GM19238 (cell line): ENCODE results near the gene MSI2.

Experiments
- DNase-seq: peaks from one replicate; pipeline ENCODE4 v3.0.0; 2011; ENCODE audit warnings: low spot score; ENCODE audit not compliant: insufficient read length

MSI2 gene

DNA sequence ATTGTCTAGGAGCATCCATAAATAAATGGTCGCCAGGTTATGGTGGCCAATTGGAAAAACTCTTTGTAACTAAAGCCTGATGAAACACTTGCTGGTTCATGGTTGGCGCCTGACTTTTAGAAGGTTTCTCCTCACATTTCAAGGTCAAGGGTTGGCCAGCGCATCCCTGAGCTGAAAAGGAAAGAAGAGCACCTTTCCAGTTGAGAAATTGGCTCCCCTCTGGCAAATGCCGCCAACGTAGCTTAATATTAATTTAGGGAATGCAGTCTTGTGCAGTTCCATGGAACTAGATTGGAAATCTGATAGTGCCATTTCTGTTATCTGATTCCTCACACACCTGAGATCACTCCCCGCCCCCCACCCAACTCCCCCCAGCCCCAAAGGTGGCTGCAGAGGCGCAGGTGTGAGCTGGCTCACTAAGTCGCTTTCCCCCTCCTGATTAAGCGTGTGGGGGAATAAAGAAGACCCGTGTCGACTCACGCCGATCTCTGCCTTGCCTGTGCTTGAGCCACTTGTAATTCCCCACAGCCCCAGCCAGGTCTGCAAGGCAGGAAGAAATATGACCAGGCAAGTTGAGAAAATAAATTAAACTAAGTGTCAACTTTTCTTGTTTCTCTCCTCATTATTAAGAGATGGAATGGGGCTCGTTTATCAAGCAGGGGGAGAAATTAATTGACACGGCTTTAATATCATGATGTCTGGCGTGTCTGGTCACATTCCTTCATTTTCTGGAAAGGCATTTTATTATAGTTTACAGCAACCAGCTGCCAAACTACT is 331.1 kb downstream of the MSI2 start:
- DNase-seq: no peak

DNA sequence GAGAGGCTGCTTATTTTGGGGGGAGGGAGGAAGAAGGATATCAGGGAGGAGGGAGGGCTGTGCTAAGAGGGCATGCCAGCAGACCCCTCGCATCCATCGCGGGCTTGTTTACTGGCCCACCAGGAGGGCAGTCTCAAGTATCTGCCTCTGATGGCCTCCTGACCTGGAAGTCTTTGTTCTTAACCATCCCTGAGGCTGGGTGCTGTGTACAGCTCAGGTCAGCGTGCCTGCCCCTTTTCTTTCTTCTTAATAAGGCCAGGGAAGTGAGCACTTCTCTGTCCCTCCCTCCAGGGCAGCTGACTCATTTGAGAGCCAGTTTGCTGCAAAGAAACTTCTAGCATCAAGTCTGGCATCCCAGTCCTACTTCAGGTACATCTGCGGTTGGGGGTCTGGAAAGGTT is 331.8 kb downstream of the MSI2 start:
- DNase-seq: no peak

DNA sequence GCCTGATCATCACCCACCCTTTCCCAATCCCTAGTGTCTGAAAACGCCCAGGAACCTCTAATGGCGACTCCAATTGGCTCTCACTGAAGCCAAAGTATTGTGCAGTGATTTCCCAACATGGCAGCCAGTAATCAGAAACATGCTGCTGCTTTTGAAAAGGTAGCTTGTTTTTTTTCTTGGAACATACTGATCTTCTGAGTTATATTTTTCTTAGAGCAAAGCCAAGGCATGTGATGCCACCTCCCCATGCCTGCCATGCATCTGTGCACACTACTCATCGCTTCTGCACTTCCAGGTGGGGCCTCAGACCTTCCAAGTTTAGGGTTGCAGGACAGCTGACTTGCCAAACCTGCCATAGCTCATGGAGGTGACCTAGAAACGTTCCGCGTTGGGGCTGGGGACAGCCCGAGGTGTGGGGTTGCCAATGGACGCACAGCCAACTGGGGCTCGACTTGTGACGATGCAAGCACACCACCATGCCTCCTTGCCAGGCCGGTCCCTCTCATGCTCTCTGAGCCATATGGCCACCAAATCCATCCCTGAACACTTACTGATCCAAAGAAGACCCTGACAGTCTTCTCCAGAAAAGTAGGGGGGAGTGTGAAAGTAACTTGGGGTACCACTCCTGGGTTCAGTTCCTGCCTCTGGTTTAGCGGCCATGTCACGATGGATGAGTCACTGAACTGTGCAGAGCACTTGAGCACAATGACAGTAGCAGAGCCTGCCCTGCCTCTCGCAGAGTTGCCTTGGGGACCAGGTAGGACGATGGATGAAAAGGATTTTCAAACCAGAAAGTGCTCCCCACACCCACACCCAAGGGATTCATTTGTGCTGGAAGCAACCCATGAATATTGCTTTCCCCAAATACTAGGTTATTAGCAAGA is 333.1 kb downstream of the MSI2 start:
- DNase-seq: no peak

DNA sequence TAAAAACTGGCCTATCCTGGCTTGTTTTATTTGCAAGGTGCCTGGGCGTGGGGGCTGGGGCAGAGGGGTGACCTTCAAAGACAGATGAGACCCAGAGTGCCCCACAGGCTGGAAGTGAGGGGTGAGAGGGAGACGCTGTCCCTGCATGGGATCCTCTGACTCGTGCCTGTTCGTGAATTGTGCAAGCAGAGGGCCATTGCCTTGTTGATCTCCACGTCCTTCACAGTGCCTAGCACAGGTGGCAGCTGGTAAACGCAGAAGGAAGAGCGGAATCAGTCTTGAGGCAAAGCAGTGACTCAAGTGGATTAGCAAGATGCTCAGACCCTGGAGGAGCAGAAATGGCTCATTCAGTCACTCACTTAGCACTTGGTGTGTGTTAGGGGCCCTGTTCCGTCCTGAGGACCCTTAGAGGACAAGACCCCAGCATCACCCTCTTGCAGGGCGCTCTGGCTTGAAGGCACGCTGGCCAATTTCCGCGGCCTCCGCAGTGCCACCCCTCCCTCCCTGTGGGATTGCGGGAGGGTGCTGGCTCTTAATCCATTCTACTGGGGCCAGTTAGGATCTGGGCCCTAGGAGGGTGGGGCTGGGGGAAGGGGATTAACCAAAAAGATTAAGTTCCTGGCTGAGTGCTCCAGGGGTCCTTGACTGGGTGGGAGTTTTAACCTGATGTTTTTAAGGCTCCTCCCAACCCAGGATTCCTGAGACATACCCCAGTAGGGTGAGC is 337.6 kb downstream of the MSI2 start:
- no peak for DNase-seq

DNA sequence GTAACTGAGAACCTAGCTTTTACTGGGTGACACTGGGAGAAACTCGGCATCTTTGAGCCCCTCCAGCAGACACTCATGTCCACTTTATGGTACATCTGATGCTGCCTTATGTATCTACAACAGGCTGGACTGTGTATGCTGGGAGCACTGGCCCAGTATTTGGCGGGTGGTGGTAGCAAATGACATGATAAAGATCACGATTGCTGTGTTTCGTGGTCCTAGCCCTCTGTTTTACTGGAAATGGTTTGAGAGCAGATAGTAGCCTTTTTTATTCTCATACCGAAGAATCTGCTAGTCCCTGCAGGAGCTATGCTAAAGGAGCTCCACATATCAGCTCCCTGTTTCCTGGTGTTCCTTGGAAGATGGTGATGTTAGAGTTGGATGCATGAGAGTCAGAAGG is 338.4 kb downstream of the MSI2 start:
- DNase-seq: no peak

DNA sequence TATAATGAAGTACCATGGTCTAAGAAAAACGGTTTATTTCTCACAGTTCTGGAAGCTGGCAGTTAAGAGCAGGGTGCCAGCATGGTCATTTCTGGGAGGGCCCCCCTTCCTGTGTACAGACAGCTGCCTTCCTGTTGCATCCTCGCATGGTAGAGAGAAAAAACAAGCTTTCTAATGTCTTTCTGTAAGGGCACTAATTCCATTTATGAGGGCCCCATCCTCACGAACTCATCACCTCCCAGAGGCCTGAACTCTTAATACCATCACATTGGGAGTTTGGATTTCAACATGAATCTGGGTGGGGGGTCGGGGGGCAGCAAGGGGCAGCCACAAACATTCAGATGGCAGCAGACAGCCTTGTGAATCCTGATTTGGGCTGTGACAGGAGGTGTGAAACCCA is 339.1 kb downstream of the MSI2 start:
- no peak for DNase-seq

DNA sequence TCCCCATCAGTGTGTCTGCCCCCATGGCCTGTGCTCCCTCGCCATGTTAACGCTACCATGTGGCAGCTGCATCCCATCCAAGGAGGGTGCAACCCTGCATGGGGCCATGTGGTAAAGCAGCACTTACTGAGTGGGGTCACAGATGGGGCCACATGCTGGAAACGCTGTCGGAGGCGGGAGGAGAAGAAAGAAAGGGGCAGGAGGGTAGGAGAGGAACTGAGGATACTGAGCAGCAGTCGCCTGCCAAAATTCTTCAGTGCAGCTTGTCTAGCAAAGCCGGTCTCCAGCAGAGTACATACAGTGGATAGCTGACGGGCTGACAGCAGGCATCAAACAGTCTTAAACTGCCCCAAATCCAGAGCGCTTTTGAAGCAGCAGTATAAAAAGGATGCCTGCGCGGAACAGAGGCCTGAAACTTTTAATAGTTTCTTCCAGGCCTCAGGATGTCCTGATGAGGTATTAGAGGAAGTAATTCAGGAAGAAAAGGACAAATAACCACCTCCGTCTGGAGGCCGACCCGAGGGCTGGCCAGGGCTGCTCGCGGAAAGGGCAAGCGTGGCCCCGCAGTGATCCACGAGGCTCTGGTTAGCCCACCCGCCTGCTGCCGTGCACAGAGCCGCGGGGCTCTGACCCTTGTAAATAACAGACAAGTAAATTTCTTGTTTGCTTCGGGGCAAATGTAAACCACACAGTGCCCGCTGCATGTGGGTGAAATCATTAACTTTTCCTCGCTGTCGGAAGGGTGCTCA is 339.8 kb downstream of the MSI2 start:
- no peak for DNase-seq

DNA sequence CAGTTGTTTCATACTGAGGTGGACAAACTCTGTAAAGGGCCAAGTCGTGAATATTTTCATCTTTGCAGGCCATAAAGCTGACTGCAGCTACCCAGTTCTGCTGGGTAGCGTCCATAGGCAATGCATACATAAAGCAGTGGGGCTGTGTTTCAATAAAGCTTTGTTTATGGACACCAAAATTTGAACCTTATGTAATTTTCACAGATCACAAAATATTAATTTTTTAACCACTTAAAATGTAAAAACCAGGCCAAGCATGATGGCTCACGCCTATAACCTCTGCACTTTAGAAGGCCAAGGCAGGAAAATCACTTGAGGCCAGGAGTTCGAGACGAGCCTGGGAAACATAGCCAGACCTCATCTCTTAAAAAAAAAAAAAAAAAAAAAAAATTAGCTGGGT is 340.8 kb downstream of the MSI2 start:
- no peak for DNase-seq

DNA sequence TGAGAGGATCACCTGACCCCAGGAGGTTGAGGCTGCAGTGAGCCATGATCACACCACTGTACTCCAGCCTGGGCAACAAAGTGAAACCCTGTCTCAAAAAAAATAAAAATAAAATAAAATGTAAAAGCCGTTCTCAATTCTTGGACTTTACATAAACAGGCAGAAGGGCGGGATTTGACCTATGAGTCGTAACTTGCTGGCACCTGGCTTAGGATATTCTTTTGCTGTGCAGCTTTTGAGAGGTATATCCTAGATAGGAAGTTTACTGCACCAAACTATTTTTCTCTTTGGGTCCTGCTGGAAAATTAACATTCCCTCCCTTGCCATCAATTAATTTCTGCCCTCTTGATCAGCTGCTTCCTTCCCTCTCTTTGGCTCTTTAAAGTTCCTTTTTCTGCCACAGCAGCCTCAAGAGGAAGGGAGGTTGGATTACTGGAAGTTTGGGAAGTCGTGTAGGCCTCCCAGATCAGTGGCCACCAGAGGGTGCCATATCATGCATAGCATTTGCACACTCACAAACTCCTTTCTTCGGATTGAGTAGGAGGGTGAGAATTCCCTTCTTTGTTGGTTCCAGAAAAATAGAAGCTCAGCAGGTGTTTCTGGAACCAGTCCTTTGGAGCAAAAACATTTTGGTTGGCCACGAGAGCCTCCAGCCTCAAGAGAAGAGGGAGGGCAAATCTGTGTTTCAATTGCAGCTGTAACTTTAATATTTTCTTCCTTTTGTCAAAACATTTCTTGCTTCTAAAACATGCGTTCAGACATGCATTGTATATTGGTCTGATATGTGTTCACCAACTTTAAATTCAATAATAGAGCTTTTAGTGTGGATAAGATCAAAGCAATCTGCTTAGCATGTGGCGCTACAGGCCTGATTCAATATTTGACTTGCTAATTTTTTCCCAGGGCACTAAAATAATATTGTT is 341.5 kb downstream of the MSI2 start:
- DNase-seq: no peak

DNA sequence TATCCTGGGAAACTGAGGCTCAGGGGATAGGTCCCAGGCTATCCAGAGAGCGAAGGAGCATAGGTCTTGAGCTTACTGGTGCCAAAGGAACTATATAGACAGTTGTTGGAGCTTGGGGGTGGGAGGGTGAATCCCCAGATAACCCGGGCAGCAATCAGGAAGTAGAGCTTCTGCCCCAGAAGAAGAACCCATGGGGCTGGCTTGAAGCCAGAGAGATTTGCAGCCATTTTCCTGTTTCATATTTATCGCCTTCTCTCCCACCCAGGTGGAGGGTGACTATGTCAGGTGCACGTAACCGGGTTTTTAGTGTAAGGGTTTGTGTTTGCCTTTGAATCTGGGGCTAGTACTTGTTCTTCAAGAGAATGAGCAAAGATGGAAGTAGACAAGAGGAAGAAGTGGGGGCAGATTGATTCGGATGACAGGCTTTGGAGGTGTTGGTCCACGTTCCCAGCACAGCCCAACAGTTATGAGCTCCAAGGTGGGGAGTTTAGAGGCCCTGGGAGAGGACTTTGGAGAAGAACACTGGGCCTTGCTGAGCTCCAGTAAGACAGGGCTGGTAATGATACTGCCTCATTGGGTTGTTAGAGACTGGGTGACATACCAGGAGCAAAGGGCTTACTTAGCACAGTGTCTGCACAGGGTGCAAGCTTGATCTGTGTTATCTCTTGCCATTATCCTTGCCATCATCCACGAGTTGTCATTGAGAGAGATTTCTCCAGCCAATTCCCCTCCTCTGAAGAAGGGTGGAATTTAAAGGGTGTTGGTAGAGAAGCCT is 343.1 kb downstream of the MSI2 start:
- DNase-seq: no peak

DNA sequence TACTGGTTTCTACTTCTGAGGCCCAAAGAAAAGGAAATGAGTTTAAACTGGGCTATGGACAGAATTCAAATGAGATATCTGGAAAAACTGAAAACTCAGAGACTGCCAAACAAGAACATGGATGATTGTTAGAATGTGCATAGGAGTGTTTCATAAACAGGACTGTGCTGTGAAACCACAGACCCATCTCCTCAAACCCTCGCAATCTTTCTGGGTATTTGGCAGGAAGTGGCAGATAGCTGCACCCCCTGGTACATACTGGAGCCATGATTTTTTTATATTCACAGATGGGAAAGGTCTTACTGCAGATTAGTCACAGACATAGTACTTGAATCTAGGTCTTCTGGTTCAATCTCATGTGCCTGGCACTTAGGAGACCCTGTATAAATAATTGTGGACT is 343.8 kb downstream of the MSI2 start:
- DNase-seq: no peak

DNA sequence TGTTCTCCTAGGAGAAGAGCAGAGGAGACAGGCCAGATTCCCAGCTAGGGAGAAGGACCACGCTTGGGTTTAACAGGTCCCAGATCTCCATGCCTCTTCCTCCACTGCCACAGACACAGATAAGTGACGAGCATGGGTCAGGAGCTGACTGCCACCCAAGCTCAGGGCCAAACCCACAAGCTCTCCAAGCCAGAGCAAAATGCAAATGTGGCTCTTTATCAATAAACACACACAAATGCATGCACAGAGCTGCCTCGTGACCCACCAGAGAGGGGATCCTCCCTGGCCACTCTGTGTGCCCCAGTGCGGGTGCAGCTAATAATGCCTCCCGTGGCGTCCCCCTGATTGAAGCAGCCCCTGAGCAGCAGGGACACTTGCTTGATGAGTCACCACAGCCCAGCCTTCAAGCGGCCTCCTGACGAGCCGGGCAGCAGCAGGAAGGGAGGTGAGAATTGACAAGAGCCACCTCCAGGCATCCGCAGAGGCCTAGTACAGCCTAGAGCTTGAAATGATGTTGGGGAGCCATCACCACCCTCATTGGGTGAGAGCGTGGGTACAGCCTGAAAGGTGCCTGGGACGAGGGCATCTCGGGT is 344.9 kb downstream of the MSI2 start:
- no peak for DNase-seq

DNA sequence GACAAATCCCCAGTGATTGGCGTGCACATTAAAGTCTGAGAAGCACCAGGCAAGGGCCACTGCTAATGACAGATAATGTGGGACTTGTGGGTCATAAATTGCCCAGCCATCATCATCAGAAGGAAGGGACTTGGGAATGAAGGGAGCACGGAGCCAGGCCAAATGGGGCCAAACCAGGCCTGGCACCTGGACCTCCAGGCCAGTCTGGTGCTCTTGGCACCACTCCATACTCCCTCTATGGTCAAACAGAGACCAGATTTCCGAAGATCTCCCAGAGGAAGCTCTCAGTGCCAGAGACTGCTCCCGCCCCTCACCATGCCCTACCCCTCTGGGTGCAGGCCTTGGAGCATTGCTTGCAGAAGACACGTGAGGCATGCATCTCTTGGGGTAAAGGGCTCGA is 346.6 kb downstream of the MSI2 start:
- no peak for DNase-seq

DNA sequence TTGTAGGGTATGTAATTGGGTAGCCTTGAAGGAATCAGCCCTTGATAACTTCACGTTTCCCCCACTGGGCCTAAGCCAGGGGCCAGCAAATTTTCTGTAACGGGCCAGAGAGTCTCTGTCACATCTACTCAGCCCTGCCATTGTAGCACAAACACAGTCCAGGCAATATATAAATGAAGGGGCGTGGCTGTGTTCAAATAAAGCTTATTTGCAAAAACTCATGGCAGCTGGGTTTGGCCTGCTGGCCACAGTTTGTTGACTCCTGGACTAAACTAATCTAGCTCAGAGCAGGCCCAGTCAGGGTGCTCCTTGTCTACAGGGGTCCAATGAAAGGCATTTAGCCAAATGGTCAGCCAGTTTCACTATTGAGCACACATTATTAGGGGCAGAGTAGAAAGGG is 347.2 kb downstream of the MSI2 start:
- no peak for DNase-seq

DNA sequence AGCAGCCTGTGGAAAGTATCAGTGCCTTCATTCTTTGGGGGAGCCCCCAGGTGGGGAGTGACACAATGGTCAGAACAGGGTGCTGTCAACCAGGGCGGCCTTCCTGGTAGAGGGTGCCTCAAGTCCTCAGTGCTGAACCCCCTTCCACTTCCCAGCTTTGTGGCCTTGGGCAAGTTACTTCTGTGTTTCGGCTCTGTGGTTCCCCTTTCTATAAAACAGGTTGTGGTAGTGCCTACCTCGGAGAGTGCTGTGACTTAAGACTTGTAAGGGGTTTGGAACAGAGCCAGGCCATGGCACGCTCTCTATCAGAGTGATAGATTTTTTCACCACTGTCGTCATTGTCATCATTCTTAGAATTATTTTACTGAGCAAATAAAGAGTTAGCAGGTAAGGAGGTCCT is 347.7 kb downstream of the MSI2 start:
- no peak for DNase-seq

DNA sequence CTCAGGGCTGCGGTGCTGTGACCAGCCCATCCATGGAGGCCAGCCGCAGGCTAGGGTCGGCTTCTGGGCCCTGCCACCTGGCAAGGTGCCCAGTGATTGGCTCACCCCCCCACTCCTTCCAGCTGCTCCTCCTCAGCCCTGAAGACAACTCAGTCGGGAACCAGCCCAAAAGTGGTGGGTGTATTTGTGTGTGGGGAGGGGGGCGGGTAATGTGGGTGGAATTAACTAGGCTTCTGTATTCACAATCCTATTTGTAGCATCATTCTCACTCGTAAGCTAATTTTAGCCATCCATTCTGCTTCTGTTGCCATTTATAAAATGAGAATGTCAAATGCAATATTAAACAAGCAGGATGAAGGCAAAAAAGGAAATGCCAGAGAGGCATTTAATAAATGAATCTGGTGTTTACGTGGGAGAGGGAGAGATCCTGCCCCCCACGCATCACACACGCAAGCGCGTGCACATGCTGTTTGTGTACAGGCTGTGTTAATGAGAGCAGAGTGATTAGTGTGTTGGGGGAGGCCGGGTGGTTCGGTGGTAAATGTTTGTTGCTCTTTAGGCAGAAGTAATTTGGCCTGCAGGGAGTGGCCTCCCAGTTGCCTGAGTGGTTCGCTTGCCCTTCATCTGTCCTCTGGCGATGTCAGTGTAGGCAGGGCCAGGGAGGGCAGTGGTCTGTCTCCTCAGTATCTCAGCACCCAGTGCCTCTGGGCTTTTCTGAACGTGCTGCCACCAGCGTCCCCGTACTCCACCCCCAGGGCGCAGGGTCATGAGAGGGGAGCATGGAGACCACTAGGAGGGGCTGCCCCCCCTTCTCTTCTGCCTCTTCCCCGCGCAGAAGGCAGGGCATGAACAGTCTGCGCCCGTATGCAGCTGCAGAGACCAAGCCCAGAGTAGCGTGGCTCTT is 348.7 kb downstream of the MSI2 start:
- peak; percentile 67 for DNase-seq

DNA sequence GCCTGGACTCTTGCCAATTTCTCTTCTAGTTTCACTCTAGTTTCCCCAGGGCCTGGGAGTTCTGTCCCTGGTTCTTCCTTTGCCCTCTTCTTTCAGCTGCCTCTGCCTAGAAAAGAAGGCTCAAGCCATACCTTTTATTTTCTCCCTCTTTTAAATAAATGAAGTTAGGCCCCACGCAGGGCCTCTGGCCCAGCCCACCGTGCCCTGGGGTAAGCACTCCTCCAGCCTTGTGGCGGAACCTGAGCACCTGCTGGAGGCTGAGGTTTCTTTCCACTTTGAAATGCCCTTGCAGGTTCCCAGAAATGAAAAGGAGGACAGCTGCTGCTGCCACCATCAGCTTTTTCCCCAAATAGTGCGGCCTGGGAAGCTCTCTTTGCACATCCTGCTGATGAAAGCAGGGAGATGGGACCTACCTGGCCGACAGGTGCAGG is 349.4 kb downstream of the MSI2 start:
- no peak for DNase-seq
